Hematopoietic multipotent progenitor cell (in vitro differentiated cells): ENCODE data around the gene AQP2. TPM values are rescaled to one million over a fixed set of nuclear protein-coding genes. Genes with fewer than 3 reads are reported as not detected.

Experiments
- DNase-seq, 3 donors: peaks; one replicate each; pipeline ENCODE4 v3.0.0-alpha.2; 2011 to 2015; ENCODE audit warnings: low read depth in 2 of 3, low spot score in 2 of 3
- total RNA-seq: library from RNA; depleted of rRNA; stranded (reverse); fragments of >200 nt; gene quantifications from one replicate; pipeline ENCODE4 v1.2.3, GENCODE V29; 2012

Gene AQP2
- total RNA-seq, 1 donor: under 0.01 TPM

- DNase-seq: no peak
These were observed 17.3 kb downstream of the AQP2 start for GRCh38 chr12:49967777-49968250.

GRCh38 chr12:49968471-49968870, 17.9 kb downstream of the AQP2 start:
- DNase-seq: no peak

- DNase-seq: no peak
These were observed 18.5 kb downstream of the AQP2 start for GRCh38 chr12:49969027-49969426.

GRCh38 chr12:49969651-49970429, 19.3 kb downstream of the AQP2 start:
- DNase-seq: peak in 1 of 3 donors; percentile 73

- DNase-seq: no peak
These were observed 20.1 kb downstream of the AQP2 start for GRCh38 chr12:49970658-49971057.

GRCh38 chr12:49971141-49971540, 20.6 kb downstream of the AQP2 start:
- no peak for DNase-seq

GRCh38 chr12:49972129-49972528, 21.6 kb downstream of the AQP2 start:
- DNase-seq: no peak

GRCh38 chr12:49972641-49973360, 22.3 kb downstream of the AQP2 start, which contains the start of gene AQP6:
AQP6 (plus strand) TSS chr12:49972947; CDS start chr12:49973174, 227 bp downstream.
- no peak for DNase-seq

- no peak for DNase-seq
These were observed 22.9 kb downstream of the AQP2 start for GRCh38 chr12:49973361-49973830.

- no peak for DNase-seq
These were observed 23.7 kb downstream of the AQP2 start for GRCh38 chr12:49974231-49974675.

GRCh38 chr12:49974677-49975317, 24.3 kb downstream of the AQP2 start:
- DNase-seq: no peak

GRCh38 chr12:49975318-49975761, 24.8 kb downstream of the AQP2 start:
- DNase-seq: no peak

- DNase-seq: no peak
These were observed 26.0 kb downstream of the AQP2 start for GRCh38 chr12:49976557-49976956.

GRCh38 chr12:49978125-49978524, 27.6 kb downstream of the AQP2 start:
- DNase-seq: no peak

GRCh38 chr12:49979016-49979586, 28.6 kb downstream of the AQP2 start:
- DNase-seq: no peak

GRCh38 chr12:49979791-49980190, 29.3 kb downstream of the AQP2 start:
- no peak for DNase-seq

GRCh38 chr12:49980501-49981349, 30.2 kb downstream of the AQP2 start:
- no peak for DNase-seq

- peak in 1 of 3 donors; percentile 57 for DNase-seq
These were observed 31.9 kb downstream of the AQP2 start for GRCh38 chr12:49982246-49983087.

- DNase-seq: peak in 1 of 3 donors; percentile 40
These were observed 33.4 kb downstream of the AQP2 start for GRCh38 chr12:49983892-49984291.
